ENCODE measurements around the gene OPTC. TPM values are rescaled to one million over a fixed set of nuclear protein-coding genes. Genes with fewer than 3 reads are reported as not detected.

Gene OPTC
- total RNA-seq, 4 donors from 2014 or later, result not detected

DNA sequence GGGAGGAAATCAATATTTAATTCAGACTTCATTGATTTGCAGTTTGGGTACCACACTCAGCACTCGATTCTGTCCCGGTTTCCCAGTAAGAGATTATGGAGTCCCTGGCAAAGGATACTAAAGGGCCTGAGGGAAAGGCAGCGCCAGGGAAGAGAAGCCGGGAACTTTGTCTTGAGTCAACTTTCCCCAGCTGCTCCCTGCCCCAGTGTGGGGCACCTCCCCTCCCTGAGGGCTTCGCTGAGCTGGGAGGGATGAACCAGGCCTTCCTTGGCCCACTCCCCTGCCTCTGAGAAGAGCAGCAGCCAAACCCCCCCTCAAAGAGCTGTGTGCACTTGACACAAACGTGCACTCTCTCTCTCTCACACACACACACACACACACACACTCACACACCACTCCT is 32.6 kb downstream of the OPTC start:
- DNase-seq (ENCODE audit: low spot score in 2 of 2), result no peak
- TF ChIP-seq POLR2AphosphoS5 (IDR thresholded peaks at IDR 0.05) (no peak), EP300 (IDR thresholded peaks at IDR 0.05) (no peak), POLR2A (IDR thresholded peaks at IDR 0.05) (no peak)
- TF ChIP-seq, protein P1, sequence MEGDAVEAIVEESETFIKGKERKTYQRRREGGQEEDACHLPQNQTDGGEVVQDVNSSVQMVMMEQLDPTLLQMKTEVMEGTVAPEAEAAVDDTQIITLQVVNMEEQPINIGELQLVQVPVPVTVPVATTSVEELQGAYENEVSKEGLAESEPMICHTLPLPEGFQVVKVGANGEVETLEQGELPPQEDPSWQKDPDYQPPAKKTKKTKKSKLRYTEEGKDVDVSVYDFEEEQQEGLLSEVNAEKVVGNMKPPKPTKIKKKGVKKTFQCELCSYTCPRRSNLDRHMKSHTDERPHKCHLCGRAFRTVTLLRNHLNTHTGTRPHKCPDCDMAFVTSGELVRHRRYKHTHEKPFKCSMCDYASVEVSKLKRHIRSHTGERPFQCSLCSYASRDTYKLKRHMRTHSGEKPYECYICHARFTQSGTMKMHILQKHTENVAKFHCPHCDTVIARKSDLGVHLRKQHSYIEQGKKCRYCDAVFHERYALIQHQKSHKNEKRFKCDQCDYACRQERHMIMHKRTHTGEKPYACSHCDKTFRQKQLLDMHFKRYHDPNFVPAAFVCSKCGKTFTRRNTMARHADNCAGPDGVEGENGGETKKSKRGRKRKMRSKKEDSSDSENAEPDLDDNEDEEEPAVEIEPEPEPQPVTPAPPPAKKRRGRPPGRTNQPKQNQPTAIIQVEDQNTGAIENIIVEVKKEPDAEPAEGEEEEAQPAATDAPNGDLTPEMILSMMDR (IDR thresholded peaks at IDR 0.05), result no peak
- H3K9me3 ChIP-seq, result no peaks in the 10 kb centered on the region
- H3K4me1 ChIP-seq, result peaks cover 41% of the 10 kb centered on the region
- WGBS, result 32% methylated on average over 6 of the region's 6 CpGs
- H3K27ac ChIP-seq, result peak overlapping the region; percentile 46
- H3K4me3 ChIP-seq, result no peak overlapping the region
- no peaks in the 10 kb centered on the region for H3K27me3 ChIP-seq
- no peaks in the 10 kb centered on the region for H3K36me3 ChIP-seq

DNA sequence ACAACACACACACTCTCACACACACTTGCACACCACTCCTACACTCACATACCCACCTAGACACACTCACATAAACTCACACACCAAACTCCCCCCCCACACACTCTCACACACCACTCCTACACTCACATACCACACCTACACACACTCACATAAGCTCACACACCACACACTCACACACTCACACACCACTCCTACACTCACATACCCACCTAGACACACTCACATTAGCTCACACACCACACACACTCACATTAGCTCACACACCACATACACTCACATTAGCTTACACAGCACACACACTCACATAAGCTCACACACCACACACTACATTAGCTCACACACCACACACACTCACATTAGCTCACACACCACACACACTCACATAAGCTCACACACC is 33.1 kb downstream of the OPTC start:
- no peaks in the 10 kb centered on the region for H3K9me3 ChIP-seq
- no peaks in the 10 kb centered on the region for H3K36me3 ChIP-seq
- no peak for DNase-seq (ENCODE audit: low spot score in 2 of 2)
- no peaks in the 10 kb centered on the region for H3K27me3 ChIP-seq
- H3K4me1 ChIP-seq, result peaks cover 36% of the 10 kb centered on the region
- no peak overlapping the region for H3K4me3 ChIP-seq
- peak overlapping the region; percentile 46 for H3K27ac ChIP-seq
- TF ChIP-seq, protein P1 (IDR thresholded peaks at IDR 0.05), result no peak
- no peak for TF ChIP-seq POLR2A (IDR thresholded peaks at IDR 0.05)

DNA sequence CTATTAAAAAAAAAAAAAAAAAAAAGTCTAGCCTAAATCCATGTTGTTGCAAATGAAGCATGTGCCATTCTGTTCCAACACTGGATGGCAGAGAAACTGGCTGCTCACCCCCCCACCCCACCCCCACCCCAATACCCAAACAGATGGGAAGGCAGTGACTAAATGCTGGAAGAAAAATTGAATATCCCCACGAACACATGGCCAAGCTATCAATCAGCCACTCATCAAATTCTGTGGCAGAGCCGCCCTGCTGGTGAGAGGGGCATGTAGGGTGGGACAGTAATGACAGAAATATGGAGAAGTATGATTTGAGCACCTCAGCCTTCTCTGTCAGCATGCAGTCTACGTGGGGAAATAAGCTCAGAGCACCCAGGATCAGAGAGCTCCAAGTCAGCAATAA is 34.1 kb downstream of the OPTC start:
- DNase-seq (ENCODE audit: low spot score in 2 of 2), result no peak
- Histone ChIP-seq H3K9me3 (no peaks in the 10 kb centered on the region), H3K27me3 (no peaks in the 10 kb centered on the region), H3K4me3 (no peak overlapping the region), H3K36me3 (no peaks in the 10 kb centered on the region), H3K4me1 (peaks cover 36% of the 10 kb centered on the region), H3K27ac (no peak overlapping the region)
- 92% methylated on average over 3 of the region's 3 CpGs for WGBS
- no peak for TF ChIP-seq EP300 (IDR thresholded peaks at IDR 0.05)
- TF ChIP-seq, protein P1 (IDR thresholded peaks at IDR 0.05), result no peak
- TF ChIP-seq POLR2A (IDR thresholded peaks at IDR 0.05), result no peak
- TF ChIP-seq POLR2AphosphoS5 (IDR thresholded peaks at IDR 0.05), result no peak

DNA sequence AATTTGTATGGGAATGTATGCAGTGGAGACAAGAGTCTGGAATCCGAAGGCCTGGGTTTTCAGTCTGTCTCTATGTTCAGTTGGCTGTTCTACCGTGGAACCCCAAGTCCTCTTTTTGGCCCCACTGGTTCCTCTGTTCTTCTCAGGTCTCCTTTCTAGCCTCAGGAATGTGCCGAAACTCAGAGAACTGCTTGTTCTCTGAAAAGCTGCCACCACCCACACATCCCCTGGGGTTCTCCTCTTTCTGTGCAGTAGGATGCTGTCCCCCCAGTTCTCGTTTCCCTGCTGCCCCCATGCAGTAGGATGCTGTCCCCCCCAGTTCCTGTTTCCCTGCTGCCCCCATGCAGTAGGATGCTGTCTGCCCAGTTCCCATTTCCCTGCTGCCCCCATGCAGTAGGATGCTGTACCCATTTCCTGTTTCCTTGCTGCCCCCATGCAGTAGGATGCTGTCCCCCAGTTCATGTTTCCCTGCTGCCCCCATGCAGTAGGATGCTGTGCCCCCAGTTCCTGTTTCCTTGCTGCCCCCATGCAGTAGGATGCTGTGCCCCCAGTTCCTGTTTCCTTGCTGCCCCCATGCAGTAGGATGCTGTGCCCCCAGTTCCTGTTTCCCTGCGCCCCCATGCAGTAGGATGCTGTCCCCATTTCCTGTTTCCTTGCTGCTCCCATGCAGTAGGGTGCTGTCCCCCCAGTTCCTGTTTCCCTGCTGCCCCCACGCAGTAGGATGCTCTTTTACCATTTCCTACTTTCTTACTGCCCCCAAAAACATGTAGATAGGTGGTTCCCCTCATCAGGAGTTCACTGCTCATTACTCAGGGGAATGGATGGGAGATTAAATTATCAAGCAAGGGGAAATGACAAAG is 35.3 kb downstream of the OPTC start:
- H3K9me3 ChIP-seq, result no peaks in the 10 kb centered on the region
- H3K36me3 ChIP-seq, result no peaks in the 10 kb centered on the region
- no peak overlapping the region for H3K4me3 ChIP-seq
- H3K27me3 ChIP-seq, result no peaks in the 10 kb centered on the region
- WGBS, result 64% methylated on average over 6 of the region's 6 CpGs
- TF ChIP-seq POLR2A (IDR thresholded peaks at IDR 0.05) (no peak), POLR2AphosphoS5 (IDR thresholded peaks at IDR 0.05) (no peak), EP300 (IDR thresholded peaks at IDR 0.05) (no peak)
- TF ChIP-seq, protein P1 (IDR thresholded peaks at IDR 0.05), result no peak
- H3K27ac ChIP-seq, result no peak overlapping the region
- H3K4me1 ChIP-seq, result peaks cover 41% of the 10 kb centered on the region
- no peak for DNase-seq (ENCODE audit: low spot score in 2 of 2)

DNA sequence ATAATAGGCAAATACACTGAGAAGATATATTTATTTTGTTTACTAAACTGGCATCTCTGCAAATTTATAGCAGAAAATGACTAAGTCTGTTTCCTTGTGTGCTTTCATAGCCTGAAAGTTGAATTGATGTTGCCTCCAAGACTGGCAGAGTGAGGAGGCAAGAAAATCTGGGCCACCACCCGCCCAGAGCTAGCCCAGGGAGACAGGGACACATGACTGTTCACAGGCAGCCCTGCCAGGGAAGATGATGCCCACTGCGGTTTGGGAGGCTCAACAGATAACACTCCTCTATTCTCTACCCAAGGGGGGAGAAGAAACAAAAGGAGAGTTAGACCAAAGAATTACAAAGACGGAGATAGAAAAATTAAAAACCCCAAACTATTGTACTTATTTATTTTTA is 37.1 kb downstream of the OPTC start:
- Histone ChIP-seq H3K27ac (no peak overlapping the region), H3K36me3 (no peaks in the 10 kb centered on the region), H3K9me3 (no peaks in the 10 kb centered on the region), H3K4me3 (no peak overlapping the region), H3K27me3 (no peaks in the 10 kb centered on the region), H3K4me1 (peaks cover 35% of the 10 kb centered on the region)
- TF ChIP-seq POLR2AphosphoS5 (IDR thresholded peaks at IDR 0.05) (no peak), EP300 (IDR thresholded peaks at IDR 0.05) (no peak), POLR2A (IDR thresholded peaks at IDR 0.05) (no peak)
- TF ChIP-seq, protein P1 (IDR thresholded peaks at IDR 0.05), result no peak
- no peak for DNase-seq (ENCODE audit: low spot score in 2 of 2)
- 70% methylated on average over 3 of the region's 3 CpGs for WGBS

Data from suprapubic skin (tissue), 4 donors.